Transverse colon (tissue), 3 donors: ENCODE results near the gene ZFTA.

ENCODE experiments used
- POLR2A ChIP-seq: fragments of 450-650 bp; IDR thresholded peaks from one replicate; pipeline ENCODE4 v1.6.1; 2016; ENCODE audit warnings: antibody characterized with exemption, mild to moderate bottlenecking, moderate library complexity
- TF ChIP-seq, protein P1 (sequence below), 5 experiments: fragments of 200-600 bp in 3 of 5; fragments of 450-650 bp in 2 of 5; sonication (generic) in 3 of 5; IDR thresholded peaks; 1 replicate in 2 of 5; 2 replicates in 3 of 5; pipeline ENCODE4 v1.5.1; 2016 to 2017; ENCODE audit warnings: antibody characterized with exemption in 5 of 5, inconsistent platforms in 3 of 5, mild to moderate bottlenecking in 2 of 5, moderate library complexity in 1 of 5

DNA sequence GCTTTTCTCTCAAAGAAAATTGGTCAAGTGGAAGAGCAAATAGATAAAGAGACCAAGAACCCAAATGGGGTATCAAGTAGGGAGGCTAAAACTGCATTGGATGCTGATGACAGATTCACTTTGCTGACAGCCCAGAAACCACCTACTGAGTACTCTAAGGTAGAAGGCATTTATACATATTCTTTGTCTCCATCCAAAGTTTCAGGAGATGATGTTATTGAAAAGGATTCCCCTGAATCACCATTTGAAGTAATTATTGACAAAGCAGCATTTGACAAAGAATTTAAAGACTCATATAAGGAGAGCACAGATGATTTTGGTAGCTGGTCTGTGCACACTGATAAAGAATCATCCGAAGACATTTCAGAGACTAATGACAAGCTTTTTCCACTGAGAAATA is 49.6 kb downstream of the ZFTA start:
- TF ChIP-seq, protein P1, sequence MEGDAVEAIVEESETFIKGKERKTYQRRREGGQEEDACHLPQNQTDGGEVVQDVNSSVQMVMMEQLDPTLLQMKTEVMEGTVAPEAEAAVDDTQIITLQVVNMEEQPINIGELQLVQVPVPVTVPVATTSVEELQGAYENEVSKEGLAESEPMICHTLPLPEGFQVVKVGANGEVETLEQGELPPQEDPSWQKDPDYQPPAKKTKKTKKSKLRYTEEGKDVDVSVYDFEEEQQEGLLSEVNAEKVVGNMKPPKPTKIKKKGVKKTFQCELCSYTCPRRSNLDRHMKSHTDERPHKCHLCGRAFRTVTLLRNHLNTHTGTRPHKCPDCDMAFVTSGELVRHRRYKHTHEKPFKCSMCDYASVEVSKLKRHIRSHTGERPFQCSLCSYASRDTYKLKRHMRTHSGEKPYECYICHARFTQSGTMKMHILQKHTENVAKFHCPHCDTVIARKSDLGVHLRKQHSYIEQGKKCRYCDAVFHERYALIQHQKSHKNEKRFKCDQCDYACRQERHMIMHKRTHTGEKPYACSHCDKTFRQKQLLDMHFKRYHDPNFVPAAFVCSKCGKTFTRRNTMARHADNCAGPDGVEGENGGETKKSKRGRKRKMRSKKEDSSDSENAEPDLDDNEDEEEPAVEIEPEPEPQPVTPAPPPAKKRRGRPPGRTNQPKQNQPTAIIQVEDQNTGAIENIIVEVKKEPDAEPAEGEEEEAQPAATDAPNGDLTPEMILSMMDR (IDR thresholded peaks at IDR 0.05) = no peak
- no peak for TF ChIP-seq POLR2A
